PC-3 (cell line): ENCODE results near the gene LINC01488. TPM values are rescaled to one million over a fixed set of nuclear protein-coding genes. Genes with fewer than 3 reads are reported as not detected.

Experiments
- ATAC-seq: fragments of 200-7000 bp; cut with Tn5 transposase; 2 replicates; pipeline ENCODE4 v1.9.1; 2020; ENCODE audit warnings: mild to moderate bottlenecking, moderate library complexity
- BruUV-seq: library from RNA; stranded (reverse); fragments of 400-500 nt; replicated peaks from 2 replicates; lab custom pipeline; 2021; lab: Mats Ljungman, UMichigan
- CTCF ChIA-PET: fragments of 300-600 bp; sonication (Branson Sonifier 250); formaldehyde crosslinking; loops from one replicate; lab custom pipeline; 2022; ENCODE audit warnings: antibody characterized with exemption; lab: Charles Lee
- POLR2A ChIA-PET: fragments of 300-600 bp; sonication (Branson Sonifier 250); formaldehyde crosslinking; loops from one replicate; lab custom pipeline; 2022; ENCODE audit warnings: antibody characterized with exemption; ENCODE audit not compliant: unreplicated experiment; lab: Charles Lee
- DNase-seq: peaks from one replicate; pipeline ENCODE4 v3.0.0-alpha.2; 2015
- H2AFZ ChIP-seq: fragments of 300-600 bp; sonication (generic); 2 replicates; pipeline ENCODE4 v1.6.0; 2016; ENCODE audit warnings: antibody characterized with exemption, low read length
- H3F3A ChIP-seq: fragments of 300-600 bp; sonication (generic); one replicate; pipeline ENCODE4 v1.6.0; 2017; ENCODE audit warnings: antibody characterized with exemption, low read length, control low read depth, mild to moderate bottlenecking; ENCODE audit not compliant: unreplicated experiment
- H3K27ac ChIP-seq: fragments of 300-600 bp; sonication (generic); 2 replicates; pipeline ENCODE4 v1.5.1; 2016; ENCODE audit warnings: mild to moderate bottlenecking, low read length
- H3K27me3 ChIP-seq: fragments of 300-600 bp; sonication (generic); 2 replicates; pipeline ENCODE4 v1.6.1; 2016; ENCODE audit warnings: low read length, mixed read lengths
- H3K36me3 ChIP-seq: fragments of 300-600 bp; sonication (generic); 2 replicates; pipeline ENCODE4 v1.6.1; 2016; ENCODE audit warnings: low read depth, mixed run types, low read length, mixed read lengths
- H3K4me1 ChIP-seq: fragments of 300-600 bp; sonication (generic); 2 replicates; pipeline ENCODE4 v1.5.1; 2016; ENCODE audit warnings: low read length; ENCODE audit not compliant: insufficient read depth
- H3K4me2 ChIP-seq: fragments of 300-600 bp; sonication (generic); 2 replicates; pipeline ENCODE4 v1.6.0; 2016; ENCODE audit warnings: low read length
- H3K4me3 ChIP-seq: fragments of 300-600 bp; sonication (generic); 2 replicates; pipeline ENCODE4 v1.5.1; 2016; ENCODE audit warnings: mild to moderate bottlenecking, low read length, mixed read lengths
- H3K79me2 ChIP-seq: fragments of 300-600 bp; sonication (generic); 2 replicates; pipeline ENCODE4 v1.6.1; 2017; ENCODE audit warnings: low read length, mixed read lengths
- H3K9ac ChIP-seq: fragments of 300-600 bp; sonication (generic); 2 replicates; pipeline ENCODE4 v1.6.0; 2016; ENCODE audit warnings: mild to moderate bottlenecking, low read length
- H3K9me2 ChIP-seq: fragments of 300-600 bp; sonication (generic); replicated peaks from 2 replicates; pipeline ENCODE4 v1.6.1; 2016; ENCODE audit warnings: mixed run types, low read length, mixed read lengths
- H3K9me3 ChIP-seq: fragments of 300-600 bp; sonication (generic); 2 replicates; pipeline ENCODE4 v1.6.1; 2016; ENCODE audit warnings: low read length, mixed read lengths
- H4K20me1 ChIP-seq: fragments of 300-600 bp; sonication (generic); 2 replicates; pipeline ENCODE4 v1.6.1; 2016; ENCODE audit warnings: low read length, mixed read lengths
- CTCF ChIP-seq: fragments of 300-600 bp; sonication (generic); conservative IDR thresholded peaks from 2 replicates; pipeline ENCODE4 v1.5.1; 2017; ENCODE audit warnings: antibody characterized with exemption, low read depth, mild to moderate bottlenecking, low read length
- EZH2 ChIP-seq: fragments of 300-600 bp; sonication (generic); IDR thresholded peaks from one replicate; pipeline ENCODE4 v1.6.1; 2017; ENCODE audit warnings: antibody characterized with exemption, mild to moderate bottlenecking, low read length; ENCODE audit not compliant: unreplicated experiment
- EZH2phosphoT487 ChIP-seq: fragments of 300-600 bp; sonication (generic); IDR thresholded peaks from 2 replicates; pipeline ENCODE4 v1.6.1; 2018; ENCODE audit warnings: mild to moderate bottlenecking, antibody characterized with exemption, low read length, borderline replicate concordance
- intact Hi-C: fragments of 100-400 bp; cut with micrococcal nuclease; formaldehyde crosslinking; loops from 2 replicates; pipeline ENCODE4 v1.9.0; 2023
- total RNA-seq: library from RNA; depleted of rRNA; stranded (reverse); fragments of >200 nt; gene quantifications from 2 replicates; pipeline ENCODE4 v1.2.3, GENCODE V29; 2014

LINC01488 gene
- total RNA-seq, 1 experiment from 2014 or later, result not detected

DNA sequence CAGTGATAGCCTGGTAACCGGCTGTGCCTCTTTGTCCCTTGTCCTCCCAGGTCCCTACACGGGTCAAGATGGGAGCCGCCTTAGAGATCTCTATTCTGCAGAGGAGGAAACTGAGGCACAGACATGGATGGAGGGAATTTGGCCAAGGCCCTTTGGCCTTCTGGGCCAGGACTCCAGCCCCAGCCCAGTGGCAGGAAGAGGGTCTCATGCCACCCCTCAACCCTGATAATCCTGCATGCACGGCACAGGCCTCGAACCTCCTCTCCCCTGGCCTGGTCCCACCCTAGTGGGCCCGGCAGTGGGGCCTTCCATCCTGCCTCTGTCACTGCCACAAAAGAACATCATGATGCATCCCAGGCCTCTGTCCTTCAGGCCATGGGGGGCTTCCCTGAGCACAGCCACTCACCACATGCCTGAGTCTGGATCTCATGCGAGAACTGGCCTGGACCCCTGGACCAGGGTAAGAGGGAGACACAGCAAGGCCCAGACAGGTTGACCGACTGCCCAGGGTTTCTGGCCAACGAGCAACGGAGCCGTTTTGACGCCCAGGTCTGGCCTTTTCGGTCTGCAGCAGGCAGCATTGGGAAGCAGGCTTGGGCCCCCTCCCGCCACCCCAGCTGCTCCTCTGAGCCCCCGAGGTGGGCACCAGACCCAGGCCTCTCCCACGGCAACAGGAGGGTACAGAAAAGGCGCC, 6.5 kb downstream of the LINC01488 start:
- H3K27ac ChIP-seq, result no peak overlapping the region
- no peak overlapping the region for H2AFZ ChIP-seq
- H3K36me3 ChIP-seq, result no peaks in the 10 kb centered on the region
- CTCF ChIA-PET, result no interaction called here
- H3K4me2 ChIP-seq, result no peak overlapping the region
- H3K9me2 ChIP-seq, result no peaks in the 10 kb centered on the region
- H3K4me1 ChIP-seq, result no peaks in the 10 kb centered on the region
- no TSS peak for BruUV-seq
- H4K20me1 ChIP-seq, result no peaks in the 10 kb centered on the region
- intact Hi-C loops, result no loop called here
- DNase-seq, result no peak
- ATAC-seq, result no peak
- no peak overlapping the region for H3K9ac ChIP-seq
- TF ChIP-seq CTCF (no peak), EZH2 (no peak), EZH2phosphoT487 (no peak)
- no peaks in the 10 kb centered on the region for H3F3A ChIP-seq
- H3K4me3 ChIP-seq, result no peak overlapping the region
- POLR2A ChIA-PET, result no interaction called here
- H3K9me3 ChIP-seq, result no peaks in the 10 kb centered on the region
- H3K27me3 ChIP-seq, result no peaks in the 10 kb centered on the region
- no peaks in the 10 kb centered on the region for H3K79me2 ChIP-seq

GRCh38 chr11:69488543-69488940, 7.1 kb downstream of the LINC01488 start:
- ATAC-seq, result no peak
- BruUV-seq, result no TSS peak
- H3K9me2 ChIP-seq, result no peaks in the 10 kb centered on the region
- intact Hi-C loops, result no loop called here
- no peaks in the 10 kb centered on the region for H3K79me2 ChIP-seq
- H3K4me3 ChIP-seq, result no peak overlapping the region
- no peaks in the 10 kb centered on the region for H3K9me3 ChIP-seq
- H2AFZ ChIP-seq, result no peak overlapping the region
- H3K4me2 ChIP-seq, result no peak overlapping the region
- ChIA-PET POLR2A (no interaction called here), CTCF (no interaction called here)
- H3K4me1 ChIP-seq, result no peaks in the 10 kb centered on the region
- no peak for DNase-seq
- TF ChIP-seq EZH2phosphoT487, result no peak
- TF ChIP-seq EZH2, result no peak
- TF ChIP-seq CTCF, result no peak
- no peaks in the 10 kb centered on the region for H3K36me3 ChIP-seq
- no peaks in the 10 kb centered on the region for H4K20me1 ChIP-seq
- H3K27ac ChIP-seq, result no peak overlapping the region
- no peaks in the 10 kb centered on the region for H3F3A ChIP-seq
- no peak overlapping the region for H3K9ac ChIP-seq
- H3K27me3 ChIP-seq, result no peaks in the 10 kb centered on the region

DNA sequence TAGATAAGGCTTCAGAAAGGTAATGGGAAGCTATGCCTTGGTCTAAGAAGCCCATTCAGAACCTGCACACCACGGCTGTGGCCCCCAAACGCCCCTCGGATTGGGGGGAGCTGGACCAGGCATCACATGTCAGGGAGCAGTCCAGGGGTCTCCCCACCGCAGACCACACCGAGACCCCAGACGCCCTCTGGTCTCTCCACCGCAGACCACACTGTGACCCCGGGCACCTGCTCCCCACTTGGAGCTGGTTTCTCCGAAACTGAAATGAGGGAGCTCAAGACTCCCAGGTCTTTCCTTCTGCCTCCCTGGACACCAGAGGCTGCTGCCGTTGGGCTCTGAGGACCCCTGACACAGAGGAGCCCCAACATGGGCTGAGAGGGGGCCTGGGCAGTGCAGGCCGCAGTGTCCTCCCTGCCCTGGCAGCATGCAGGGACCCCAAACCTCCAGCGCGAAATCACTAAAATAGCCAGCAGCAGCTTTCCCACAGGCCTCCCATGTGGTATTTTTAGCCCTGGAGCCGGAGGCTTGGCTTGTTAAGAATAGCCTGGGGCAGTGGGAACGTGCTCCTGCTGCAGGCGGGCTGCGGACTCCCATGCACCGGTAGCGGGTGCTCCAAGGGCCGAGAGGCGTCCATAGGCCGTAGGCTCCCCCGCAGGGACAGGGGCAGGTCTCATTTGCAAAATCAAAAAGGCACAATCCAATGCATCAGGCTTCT, 7.7 kb downstream of the LINC01488 start:
- Histone ChIP-seq H3K79me2 (no peaks in the 10 kb centered on the region), H3K9me2 (no peaks in the 10 kb centered on the region), H3K4me1 (no peaks in the 10 kb centered on the region), H2AFZ (no peak overlapping the region), H3K27me3 (no peaks in the 10 kb centered on the region), H3K9me3 (no peaks in the 10 kb centered on the region), H4K20me1 (no peaks in the 10 kb centered on the region), H3K4me2 (no peak overlapping the region), H3F3A (no peaks in the 10 kb centered on the region), H3K4me3 (no peak overlapping the region), H3K27ac (no peak overlapping the region), H3K9ac (no peak overlapping the region), H3K36me3 (no peaks in the 10 kb centered on the region)
- POLR2A ChIA-PET, result no interaction called here
- BruUV-seq, result no TSS peak
- intact Hi-C loops, result no loop called here
- no peak for TF ChIP-seq CTCF
- no peak for TF ChIP-seq EZH2
- TF ChIP-seq EZH2phosphoT487, result no peak
- DNase-seq, result no peak
- CTCF ChIA-PET, result no interaction called here
- ATAC-seq, result no peak
